ENCODE data around the gene NFASC.

DNA sequence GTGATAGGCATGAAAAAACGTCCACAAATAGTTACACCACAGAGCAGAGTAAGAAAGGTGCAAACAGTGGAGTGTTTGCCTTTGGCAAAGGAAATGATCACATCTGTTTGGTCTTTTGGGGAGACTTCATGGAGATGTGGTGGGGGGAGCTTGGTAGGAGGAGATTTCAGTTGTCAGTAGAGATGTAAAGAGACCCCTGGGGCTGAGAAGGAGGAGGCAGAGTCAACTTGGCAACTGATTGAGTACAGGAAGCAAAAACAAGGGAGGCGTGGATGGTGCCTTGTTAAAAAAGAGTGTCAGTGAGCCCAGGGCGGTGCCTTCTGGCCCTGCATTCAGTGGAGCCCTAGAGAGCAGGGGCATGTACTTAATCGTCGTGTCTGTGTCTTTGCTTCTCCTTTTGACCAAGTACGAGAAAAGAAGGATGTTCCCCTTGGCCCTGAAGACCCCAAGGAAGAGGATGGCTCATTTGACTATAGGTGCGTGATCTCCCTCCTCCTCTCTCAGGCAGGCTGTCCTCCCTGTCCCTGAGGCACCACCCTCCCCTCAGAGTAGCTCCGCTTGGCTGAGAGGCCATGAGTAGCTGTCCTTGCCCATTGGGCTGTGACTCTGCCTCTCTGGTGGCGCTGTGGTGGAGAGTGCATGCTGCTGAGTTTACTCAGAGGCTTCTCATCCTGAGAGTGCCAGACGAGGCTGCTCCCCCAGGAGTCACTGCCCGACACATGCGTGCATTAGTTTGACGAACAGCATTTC, 141.9 kb downstream of the NFASC start:
- TF ChIP-seq, protein P1, sequence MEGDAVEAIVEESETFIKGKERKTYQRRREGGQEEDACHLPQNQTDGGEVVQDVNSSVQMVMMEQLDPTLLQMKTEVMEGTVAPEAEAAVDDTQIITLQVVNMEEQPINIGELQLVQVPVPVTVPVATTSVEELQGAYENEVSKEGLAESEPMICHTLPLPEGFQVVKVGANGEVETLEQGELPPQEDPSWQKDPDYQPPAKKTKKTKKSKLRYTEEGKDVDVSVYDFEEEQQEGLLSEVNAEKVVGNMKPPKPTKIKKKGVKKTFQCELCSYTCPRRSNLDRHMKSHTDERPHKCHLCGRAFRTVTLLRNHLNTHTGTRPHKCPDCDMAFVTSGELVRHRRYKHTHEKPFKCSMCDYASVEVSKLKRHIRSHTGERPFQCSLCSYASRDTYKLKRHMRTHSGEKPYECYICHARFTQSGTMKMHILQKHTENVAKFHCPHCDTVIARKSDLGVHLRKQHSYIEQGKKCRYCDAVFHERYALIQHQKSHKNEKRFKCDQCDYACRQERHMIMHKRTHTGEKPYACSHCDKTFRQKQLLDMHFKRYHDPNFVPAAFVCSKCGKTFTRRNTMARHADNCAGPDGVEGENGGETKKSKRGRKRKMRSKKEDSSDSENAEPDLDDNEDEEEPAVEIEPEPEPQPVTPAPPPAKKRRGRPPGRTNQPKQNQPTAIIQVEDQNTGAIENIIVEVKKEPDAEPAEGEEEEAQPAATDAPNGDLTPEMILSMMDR (IDR thresholded peaks at IDR 0.05; ENCODE audit: extremely low read depth in 1 of 2, insufficient read depth in 1 of 2, low read depth in 1 of 2, low read length in 2 of 2), result no peak
- TF ChIP-seq JUN (IDR thresholded peaks at IDR 0.05; ENCODE audit: borderline replicate concordance, insufficient read depth, insufficient read length, low read depth), result no peak
- no peak for TF ChIP-seq EZH2 (IDR thresholded peaks at IDR 0.05; ENCODE audit: borderline replicate concordance, low read depth, low read length, severe bottlenecking)
- no peak for TF ChIP-seq MYC (IDR thresholded peaks at IDR 0.05; ENCODE audit: low read depth, low read length)
- TF ChIP-seq POLR2A (IDR thresholded peaks at IDR 0.05; ENCODE audit: low read depth, low read length), result no peak
- TF ChIP-seq FOS (IDR thresholded peaks at IDR 0.05; ENCODE audit: borderline replicate concordance, insufficient read depth, low read length), result no peak
